Measurements from ENCODE around the gene TSPAN9.

TSPAN9 gene

DNA sequence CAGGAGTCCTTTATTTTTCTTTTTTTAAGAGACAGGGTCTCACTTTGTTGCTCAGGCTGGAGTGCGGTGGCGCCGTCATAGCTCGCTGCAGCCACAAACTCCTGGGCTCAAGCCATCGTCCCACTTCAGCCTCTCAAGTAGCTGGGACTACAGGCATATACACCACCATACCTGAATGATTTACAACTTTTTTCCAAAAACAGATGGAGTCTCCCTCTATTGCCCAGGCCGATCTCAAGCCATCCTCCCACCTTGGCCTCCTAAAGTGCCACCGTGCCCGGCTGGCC lies 205.1 kb downstream of the TSPAN9 start:
- FAIRE-seq = no peak

DNA sequence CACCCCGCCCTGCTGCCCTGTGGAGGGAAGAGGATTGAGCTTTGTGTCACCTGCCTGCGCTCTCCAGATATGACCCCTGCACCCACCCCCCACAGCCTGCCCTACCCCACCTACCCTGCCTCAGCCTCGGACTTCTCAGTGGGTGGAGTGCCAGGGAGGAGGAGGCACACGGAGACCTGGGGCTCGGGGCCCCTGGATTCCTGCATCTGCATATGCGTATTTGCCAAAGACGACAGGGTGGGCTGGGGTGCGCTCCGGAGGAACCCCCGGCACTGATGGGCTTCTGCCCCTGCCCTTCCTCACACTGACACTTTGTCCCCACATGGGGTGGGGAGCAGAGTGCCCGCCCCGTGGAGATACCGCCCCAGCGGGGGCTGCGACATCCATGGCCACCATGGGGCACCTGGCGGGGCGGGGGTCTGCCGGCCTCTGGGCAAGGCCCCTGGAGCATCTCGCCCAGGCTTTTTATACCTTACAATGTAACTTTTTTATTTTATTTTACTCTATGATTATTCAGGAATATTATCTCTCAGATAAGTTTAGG lies 206.0 kb downstream of the TSPAN9 start:
- no peak for FAIRE-seq

DNA sequence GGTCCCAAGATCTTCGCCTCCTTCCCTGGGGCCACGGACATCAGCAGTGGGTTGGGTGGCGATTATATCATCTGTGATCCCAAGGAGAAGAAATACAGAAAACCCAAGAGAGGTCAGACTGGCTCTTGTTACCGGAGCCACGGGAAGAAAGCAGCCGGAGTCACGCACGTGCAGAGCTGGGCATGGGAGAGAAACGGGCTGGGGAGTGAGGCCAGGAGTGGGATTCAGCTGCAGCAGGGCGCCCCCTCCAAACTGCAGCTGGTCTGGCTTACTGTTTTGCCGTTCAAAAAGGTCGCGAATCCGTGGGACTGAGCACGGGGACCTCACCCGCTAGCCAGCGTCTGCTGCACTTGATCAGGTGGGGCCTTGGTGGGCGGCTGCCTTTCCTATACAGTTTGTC lies 207.2 kb downstream of the TSPAN9 start:
- no peak for FAIRE-seq

DNA sequence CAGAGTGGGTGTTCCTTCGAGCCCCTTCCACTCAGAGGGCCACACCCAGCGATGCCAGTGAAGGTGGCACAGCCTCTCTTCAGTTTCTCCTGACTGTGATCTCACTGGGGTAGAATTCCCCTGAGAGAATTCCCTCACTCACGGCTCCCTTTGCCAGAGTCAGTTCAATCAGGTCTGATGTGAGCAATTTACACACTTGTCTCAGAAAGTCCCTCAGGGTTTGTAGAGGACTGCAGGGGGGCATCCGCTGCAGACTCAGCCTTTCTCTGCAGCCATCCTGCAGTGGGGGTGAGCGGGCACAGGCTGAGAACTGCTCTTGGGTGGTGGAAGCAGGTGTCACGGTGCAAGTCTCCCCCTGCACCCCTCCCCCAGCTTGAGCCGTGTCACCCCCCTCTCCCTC lies 208.4 kb downstream of the TSPAN9 start:
- no peak for FAIRE-seq

GRCh38 chr12:3288690-3289089 lies 211.5 kb downstream of the TSPAN9 start:
- FAIRE-seq = no peak

GRCh38 chr12:3289702-3290101 lies 212.5 kb downstream of the TSPAN9 start:
- FAIRE-seq = no peak

GRCh38 chr12:3291939-3292338 lies 214.8 kb downstream of the TSPAN9 start:
- no peak for FAIRE-seq

DNA sequence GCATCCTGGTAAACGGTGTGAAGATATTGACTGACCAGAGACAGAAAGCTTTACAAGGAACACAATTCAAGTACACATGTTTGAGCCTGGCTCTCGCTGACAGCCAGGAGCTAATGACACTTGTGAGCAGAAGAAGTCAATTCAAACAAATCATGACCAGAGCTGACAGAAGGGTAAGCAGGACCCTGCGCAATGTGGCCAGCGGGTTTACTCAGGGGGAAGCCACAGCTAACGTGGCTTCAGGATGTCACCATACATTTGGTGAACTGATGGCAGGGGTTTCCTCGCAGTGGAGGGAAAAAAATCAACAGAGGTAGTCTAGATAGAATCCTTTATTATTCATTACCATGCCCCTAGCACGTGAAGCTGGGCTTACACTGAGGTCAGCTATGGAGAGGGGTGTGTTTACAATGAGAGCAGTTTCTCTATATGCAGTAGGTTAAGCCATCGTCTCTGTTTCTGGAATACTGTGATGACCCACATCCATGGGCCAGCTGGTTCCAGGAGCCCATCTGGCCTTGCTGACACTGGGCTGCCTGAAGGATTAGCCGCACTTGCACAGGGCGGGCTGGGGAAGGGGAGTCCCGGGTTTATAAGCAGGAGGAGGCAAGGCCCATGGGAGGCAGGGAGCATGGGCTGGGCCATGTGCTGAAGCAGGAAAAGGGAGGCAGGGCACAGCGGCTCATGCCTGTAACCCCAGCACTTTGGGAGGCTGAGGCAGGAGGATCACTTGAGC lies 215.7 kb downstream of the TSPAN9 start:
- FAIRE-seq = no peak

GRCh38 chr12:3293446-3294161 lies 216.4 kb downstream of the TSPAN9 start:
- no peak for FAIRE-seq

DNA sequence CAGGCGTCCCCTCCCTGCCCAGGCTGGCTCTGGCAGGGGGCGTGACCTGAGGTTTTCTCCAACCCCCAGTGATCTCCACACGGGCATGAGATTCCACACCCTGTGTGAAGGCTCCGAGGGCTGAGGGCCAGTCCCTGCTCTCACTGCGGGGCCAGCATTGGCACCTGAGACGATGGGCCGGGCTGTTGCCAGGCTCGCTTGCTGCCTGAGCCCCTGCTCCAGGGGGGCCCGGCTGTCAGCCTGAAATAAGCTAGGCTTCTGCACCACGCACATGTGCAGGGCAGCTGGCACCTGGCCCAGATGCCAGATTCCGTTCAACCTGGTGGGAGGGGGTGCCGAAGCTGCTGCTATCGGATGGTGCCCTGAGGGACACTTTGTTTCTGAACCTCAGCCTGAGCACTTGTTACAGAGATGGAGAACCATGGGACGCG lies 217.3 kb downstream of the TSPAN9 start:
- no peak for FAIRE-seq

DNA sequence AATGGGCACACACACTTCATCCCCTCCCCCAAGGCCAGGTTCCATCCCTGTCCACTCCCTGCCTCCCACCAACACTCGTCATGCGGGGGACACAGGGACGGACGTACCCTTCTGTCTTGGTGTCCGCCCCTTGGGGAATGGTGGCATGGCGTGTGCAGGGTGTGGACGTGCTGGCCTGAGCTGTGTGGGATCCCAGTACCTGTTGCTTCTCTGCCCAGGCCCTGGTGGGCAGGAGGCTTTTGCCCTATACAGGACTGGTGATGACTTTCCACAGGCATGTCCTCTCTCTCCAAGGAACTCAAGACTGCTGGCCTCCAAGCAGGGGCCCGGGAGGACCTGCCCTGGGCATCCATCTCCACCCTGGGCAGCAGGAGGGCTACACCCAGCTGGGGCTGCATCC lies 218.0 kb downstream of the TSPAN9 start:
- FAIRE-seq = no peak

- no peak for FAIRE-seq
Measured at GRCh38 chr12:3295646-3296408, 218.6 kb downstream of the TSPAN9 start.

- no peak for FAIRE-seq
Measured at GRCh38 chr12:3296409-3296701, 219.2 kb downstream of the TSPAN9 start.

DNA sequence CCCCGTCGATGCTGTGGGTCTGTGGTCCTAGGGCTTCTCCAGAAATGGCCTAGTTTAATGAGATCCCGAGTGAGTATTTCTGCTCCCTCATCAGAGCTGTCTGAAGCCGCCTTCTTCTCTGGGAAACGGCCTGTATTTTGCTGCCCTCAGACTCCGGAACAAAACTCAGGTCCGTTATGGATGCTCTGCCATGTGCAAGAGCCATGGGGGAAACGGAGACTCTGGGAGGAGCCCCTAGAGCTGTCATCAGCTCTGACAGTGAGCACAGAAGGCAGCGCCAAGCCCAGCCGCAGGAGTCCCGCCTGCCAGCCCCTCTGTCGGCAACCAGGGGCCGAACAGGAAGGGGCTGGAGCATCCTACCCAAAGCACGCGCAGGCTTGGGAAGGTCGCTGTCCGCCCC lies 221.4 kb downstream of the TSPAN9 start:
- FAIRE-seq = no peak

DNA sequence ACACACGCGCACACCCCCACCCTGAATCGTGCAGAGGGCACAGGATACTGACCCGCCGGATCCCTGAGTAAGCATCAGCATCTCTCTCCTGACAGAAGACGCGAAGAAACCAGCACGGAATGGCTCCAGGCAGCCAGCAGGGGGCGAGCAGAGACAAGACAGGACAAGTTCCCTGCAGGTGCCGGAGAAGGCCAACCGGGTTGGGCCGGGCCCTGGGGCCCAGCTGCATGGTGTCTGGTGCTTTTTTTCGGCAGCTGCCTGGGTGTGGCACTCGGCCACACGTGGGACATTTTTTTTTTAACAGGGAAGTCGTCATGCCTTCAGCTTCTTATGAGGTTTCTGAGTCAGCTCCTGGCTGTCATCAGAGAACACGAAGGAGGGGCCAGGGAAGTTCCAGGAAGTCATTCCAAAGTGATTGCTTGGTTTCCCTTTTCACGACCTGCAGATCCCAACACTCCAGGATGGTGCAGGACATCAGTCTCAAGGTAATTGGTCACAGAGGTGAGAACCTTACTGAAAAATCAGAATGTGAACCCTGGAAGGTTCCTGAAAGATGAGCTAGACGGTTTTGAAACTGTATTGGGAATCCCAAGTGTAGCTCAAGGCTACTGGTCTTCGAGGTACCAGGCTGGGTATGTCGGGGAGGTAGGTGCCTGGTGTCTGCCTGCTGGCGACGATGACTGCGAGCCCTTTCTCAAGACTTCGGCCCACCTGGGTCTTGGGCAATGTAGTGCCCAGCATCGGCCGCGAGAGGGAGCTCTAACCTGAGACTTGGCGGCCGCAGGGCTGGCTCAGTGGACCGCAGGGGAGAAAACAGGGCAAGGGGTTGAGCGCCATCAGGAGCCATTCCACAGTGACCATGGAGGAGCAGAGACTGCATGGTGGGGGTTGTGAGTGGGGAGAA lies 223.0 kb downstream of the TSPAN9 start:
- FAIRE-seq = no peak

DNA sequence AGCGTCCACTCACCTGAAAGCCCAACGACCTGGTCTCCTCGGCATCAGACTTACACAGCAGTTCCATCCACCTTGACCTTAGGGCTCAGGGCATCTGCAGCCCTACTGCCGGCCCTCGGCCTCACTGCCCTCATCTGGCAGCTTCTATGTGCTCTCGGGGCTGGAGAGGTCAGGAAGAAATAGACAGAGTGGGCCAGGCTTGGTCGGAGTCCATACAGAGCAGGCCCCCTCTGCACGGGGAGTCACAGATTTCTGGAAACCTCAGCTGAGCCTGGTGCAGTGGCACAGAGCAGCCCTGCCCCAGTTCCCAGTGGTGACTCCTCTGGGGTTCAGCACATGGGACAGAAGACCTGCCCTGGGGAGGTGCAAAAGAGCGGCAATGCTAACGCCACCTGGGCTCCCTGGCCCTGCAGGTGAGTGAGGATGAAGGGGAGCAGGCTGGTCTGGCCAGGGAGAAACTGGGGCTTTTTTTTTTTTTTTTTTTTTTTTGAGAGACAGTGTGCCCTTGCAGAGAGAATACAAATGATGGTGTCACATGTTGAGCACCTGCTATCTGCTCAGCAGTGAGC lies 223.7 kb downstream of the TSPAN9 start:
- no peak for FAIRE-seq

GRCh38 chr12:3302401-3303041 lies 225.3 kb downstream of the TSPAN9 start:
- no peak for FAIRE-seq

GRCh38 chr12:3303410-3304136 lies 226.4 kb downstream of the TSPAN9 start:
- FAIRE-seq = no peak

- no peak for FAIRE-seq
Measured at GRCh38 chr12:3304436-3305165, 227.4 kb downstream of the TSPAN9 start.

DNA sequence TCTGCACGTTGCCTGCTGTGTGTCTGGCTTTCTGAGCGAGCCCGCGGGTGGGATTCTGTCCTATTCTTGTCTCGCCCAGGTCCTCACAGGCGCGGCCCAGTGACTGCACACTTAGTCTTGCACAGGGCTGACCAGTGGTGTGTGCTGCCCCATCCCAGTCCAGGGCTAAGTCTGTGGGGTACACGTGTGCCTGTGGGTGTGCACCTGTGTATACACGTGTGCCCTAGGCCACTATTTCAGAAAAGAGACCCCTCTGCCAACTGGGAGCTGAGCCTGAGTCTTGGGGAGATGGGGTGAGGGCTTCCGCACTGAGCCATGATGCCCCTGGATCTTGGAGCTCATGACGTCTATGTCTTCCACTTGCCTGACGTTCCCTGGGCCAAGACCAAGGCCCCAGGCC lies 228.3 kb downstream of the TSPAN9 start:
- FAIRE-seq = no peak
